ENCODE results near the gene LOXL1.

DNA sequence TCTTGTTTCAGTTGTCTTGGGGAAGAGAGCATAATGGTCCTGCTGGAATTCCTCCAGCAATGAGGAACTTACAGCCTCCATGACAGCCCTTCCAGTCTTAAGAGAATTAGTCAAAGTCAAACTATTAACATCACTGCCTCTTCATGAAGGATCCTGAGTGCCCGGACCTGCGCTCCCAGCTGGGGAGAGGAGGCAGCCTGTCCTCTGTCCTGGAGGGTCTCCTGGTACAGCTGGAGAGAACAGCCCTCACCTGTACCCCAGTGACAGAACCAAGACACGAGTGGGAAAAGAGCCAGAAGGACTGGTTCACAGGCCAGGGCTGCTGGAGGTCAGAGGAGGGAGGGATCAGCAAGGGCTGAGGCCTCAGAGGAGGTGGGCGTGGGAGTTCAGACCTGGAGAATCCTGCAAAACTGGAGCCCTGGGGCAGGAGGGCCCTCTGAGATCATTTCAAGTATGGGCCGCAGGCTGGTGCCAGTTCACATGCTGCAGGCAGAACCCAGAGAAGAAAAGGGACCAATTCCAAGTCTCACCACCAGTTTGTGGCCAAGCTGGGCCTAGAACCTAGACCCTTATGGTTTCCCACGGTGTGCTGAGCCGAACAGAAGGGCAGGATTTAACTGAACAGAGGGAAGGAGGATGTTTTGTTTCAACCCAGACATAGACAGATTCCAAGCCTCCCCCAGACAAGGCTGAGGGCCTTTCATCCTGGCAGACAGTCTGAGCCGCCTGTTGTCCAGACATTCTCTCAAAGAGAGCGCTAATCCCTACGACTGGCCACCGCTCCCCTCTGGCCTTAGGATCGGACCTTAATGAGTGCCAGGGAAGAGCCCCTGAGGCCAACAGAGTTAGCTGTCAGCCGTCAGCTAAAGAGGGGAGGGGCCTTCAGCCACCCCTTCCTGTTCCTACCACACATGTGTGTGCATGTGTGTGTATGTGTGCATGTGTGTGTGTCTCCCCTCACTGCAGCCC is 18.2 kb downstream of the LOXL1 start:
- TF ChIP-seq EZH2 (IDR thresholded peaks at IDR 0.05; ENCODE audit: low read length), result no peak
- TF ChIP-seq CTCF (optimal IDR thresholded peaks at IDR 0.05 in 1 of 3, IDR thresholded peaks at IDR 0.05 in 1 of 3, conservative IDR thresholded peaks at IDR 0.05 in 1 of 3; ENCODE audit: extremely low read depth in 1 of 3, insufficient read depth in 2 of 3, low read length in 3 of 3), result no peak

Data from keratinocyte (primary cell).